Neural progenitor cell (in vitro differentiated cells): ENCODE results near the gene KLF2. TPM values are rescaled to one million over a fixed set of nuclear protein-coding genes. Genes with fewer than 3 reads are reported as not detected.

Experiments used
- DNase-seq: peaks from one replicate; pipeline ENCODE4 v3.0.0-alpha.2; 2016; ENCODE audit warnings: low spot score
- H2AFZ ChIP-seq: fragments of 200-600 bp; sonication (generic); replicated peaks from 2 replicates; pipeline ENCODE4 v1.6.1; 2016; ENCODE audit warnings: antibody characterized with exemption
- H3F3A ChIP-seq: fragments of 200-600 bp; sonication (generic); 2 replicates; pipeline ENCODE4 v1.6.1; 2016; ENCODE audit warnings: antibody characterized with exemption, low read depth
- H3K27ac ChIP-seq: fragments of 200-600 bp; sonication (generic); 2 replicates; pipeline ENCODE4 v1.5.1; 2016; ENCODE audit warnings: mild to moderate bottlenecking
- H3K27me3 ChIP-seq: fragments of 200-600 bp; sonication (generic); 2 replicates; pipeline ENCODE4 v1.6.1; 2016; ENCODE audit warnings: mild to moderate bottlenecking, moderate library complexity
- H3K36me3 ChIP-seq: fragments of 200-600 bp; sonication (generic); 2 replicates; pipeline ENCODE4 v1.5.1; 2016
- H3K4me1 ChIP-seq: fragments of 200-600 bp; sonication (generic); 2 replicates; pipeline ENCODE4 v1.6.1; 2016; ENCODE audit warnings: mixed run types
- H3K4me2 ChIP-seq: fragments of 200-600 bp; sonication (generic); 2 replicates; pipeline ENCODE4 v1.6.1; 2016
- H3K4me3 ChIP-seq: fragments of 200-600 bp; sonication (generic); 2 replicates; pipeline ENCODE4 v1.5.1; 2016
- H3K79me2 ChIP-seq: fragments of 200-600 bp; sonication (generic); 2 replicates; pipeline ENCODE4 v1.6.1; 2016; ENCODE audit warnings: low read depth
- H3K9ac ChIP-seq: fragments of 200-600 bp; sonication (generic); 2 replicates; pipeline ENCODE4 v1.6.1; 2016
- H3K9me3 ChIP-seq: fragments of 200-600 bp; sonication (generic); 2 replicates; pipeline ENCODE4 v1.5.1; 2016; ENCODE audit warnings: low read depth
- H4K20me1 ChIP-seq: fragments of 200-600 bp; sonication (generic); 2 replicates; pipeline ENCODE4 v1.6.1; 2016; ENCODE audit warnings: low read depth
- H3K27ac Mint-ChIP-seq: 3 replicates; pipeline ENCODE4 v1.8.0; 2021; ENCODE audit warnings: mixed read lengths
- H3K27me3 Mint-ChIP-seq: 2 replicates; pipeline ENCODE4 v1.8.0; 2022; ENCODE audit warnings: low read depth, mild to moderate bottlenecking, inconsistent platforms, moderate library complexity, mixed read lengths; ENCODE audit not compliant: insufficient read depth
- H3K36me3 Mint-ChIP-seq: 3 replicates; pipeline ENCODE4 v1.8.0; 2021; ENCODE audit warnings: mixed read lengths
- H3K4me1 Mint-ChIP-seq: 3 replicates; pipeline ENCODE4 v1.8.0; 2021; ENCODE audit warnings: mixed read lengths
- H3K4me3 Mint-ChIP-seq: 3 replicates; pipeline ENCODE4 v1.8.0; 2021; ENCODE audit warnings: mild to moderate bottlenecking, moderate library complexity, mixed read lengths
- H3K9me3 Mint-ChIP-seq: 3 replicates; pipeline ENCODE4 v1.8.0; 2020; ENCODE audit warnings: mixed read lengths
- EZH2 ChIP-seq: fragments of 200-600 bp; sonication (generic); IDR thresholded peaks from 2 replicates; pipeline ENCODE4 v1.6.1; 2017; ENCODE audit warnings: antibody characterized with exemption, mild to moderate bottlenecking, moderate library complexity
- EZH2phosphoT487 ChIP-seq: fragments of 200-600 bp; sonication (generic); IDR thresholded peaks from 2 replicates; pipeline ENCODE4 v1.6.1; 2017; ENCODE audit warnings: antibody characterized with exemption
- total RNA-seq: library from RNA; depleted of rRNA; stranded (reverse); fragments of >200 nt; gene quantifications from 2 replicates; pipeline ENCODE4 v1.2.3, GENCODE V29; 2015; ENCODE audit warnings: low replicate concordance
- TF ChIP-seq, protein P1 (sequence below): fragments of 200-600 bp; sonication (generic); IDR thresholded peaks from 2 replicates; pipeline ENCODE4 v1.5.1; 2017; ENCODE audit warnings: antibody characterized with exemption, mild to moderate bottlenecking

Gene KLF2
- total RNA-seq, 1 donor from 2014 or later = not detected

DNA sequence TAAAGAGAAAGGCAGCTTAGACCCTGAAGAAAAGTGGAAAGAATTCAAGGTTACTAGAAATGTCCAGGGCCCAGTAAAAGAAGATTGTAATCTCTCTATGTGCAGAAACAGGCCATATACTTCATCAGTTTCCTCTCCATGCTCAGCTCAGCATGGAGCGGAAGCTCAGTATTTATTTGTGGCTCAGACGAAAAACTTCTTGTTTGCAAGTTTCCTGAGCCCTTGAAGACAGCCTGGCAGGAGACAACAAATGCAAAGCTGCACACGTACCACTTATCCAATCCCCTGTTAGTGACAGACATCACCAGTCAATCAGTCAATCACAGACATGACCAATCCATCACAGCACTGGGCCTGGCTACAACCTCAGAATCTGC, 8.1 kb upstream of the KLF2 start:
- Histone ChIP-seq H3K27ac (no peak overlapping the region), H3K4me2 (no peak overlapping the region)
- no peak overlapping the region for H3K27ac Mint-ChIP-seq

DNA sequence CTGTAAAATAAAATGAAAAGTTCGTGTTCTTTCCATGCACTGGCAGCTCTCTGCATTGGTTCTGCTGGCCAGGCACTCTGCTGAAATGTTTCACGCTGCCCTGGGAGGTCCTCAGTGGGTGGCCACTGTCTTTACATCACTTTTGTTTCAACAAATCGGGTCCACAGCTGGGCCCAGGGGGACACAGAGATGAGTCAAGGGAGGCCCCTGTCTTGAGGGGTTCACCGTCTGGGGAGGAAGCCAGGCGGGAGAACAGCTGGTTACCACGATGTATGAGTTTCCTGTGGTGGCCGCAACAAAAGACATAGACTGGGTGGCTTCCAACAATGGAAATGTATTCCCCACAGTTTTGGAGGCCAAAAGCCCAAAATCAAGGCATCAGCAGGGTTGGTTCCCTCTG, 5.1 kb upstream of the KLF2 start:
- Mint-ChIP-seq H3K9me3 (no peaks in the 10 kb centered on the region), H3K4me1 (no peaks in the 10 kb centered on the region), H3K27me3 (peaks cover 22% of the 10 kb centered on the region), H3K36me3 (no peaks in the 10 kb centered on the region), H3K27ac (no peak overlapping the region), H3K4me3 (no peak overlapping the region)
- Histone ChIP-seq H3K27me3 (peaks cover 52% of the 10 kb centered on the region), H3K27ac (no peak overlapping the region), H3K4me1 (peaks cover 3% of the 10 kb centered on the region), H4K20me1 (peaks cover 6% of the 10 kb centered on the region), H3K79me2 (no peaks in the 10 kb centered on the region), H3K36me3 (no peaks in the 10 kb centered on the region), H3K4me2 (no peak overlapping the region), H3K9me3 (no peaks in the 10 kb centered on the region), H3F3A (peaks cover 5% of the 10 kb centered on the region), H3K9ac (no peak overlapping the region), H2AFZ (no peak overlapping the region), H3K4me3 (no peak overlapping the region)
- TF ChIP-seq EZH2 (no peak), EZH2phosphoT487 (no peak)
- TF ChIP-seq, protein P1, sequence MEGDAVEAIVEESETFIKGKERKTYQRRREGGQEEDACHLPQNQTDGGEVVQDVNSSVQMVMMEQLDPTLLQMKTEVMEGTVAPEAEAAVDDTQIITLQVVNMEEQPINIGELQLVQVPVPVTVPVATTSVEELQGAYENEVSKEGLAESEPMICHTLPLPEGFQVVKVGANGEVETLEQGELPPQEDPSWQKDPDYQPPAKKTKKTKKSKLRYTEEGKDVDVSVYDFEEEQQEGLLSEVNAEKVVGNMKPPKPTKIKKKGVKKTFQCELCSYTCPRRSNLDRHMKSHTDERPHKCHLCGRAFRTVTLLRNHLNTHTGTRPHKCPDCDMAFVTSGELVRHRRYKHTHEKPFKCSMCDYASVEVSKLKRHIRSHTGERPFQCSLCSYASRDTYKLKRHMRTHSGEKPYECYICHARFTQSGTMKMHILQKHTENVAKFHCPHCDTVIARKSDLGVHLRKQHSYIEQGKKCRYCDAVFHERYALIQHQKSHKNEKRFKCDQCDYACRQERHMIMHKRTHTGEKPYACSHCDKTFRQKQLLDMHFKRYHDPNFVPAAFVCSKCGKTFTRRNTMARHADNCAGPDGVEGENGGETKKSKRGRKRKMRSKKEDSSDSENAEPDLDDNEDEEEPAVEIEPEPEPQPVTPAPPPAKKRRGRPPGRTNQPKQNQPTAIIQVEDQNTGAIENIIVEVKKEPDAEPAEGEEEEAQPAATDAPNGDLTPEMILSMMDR = no peak
- no peak for DNase-seq

More for the DNA sequence above, 8.1 kb upstream of the KLF2 start:
- H3K27me3 Mint-ChIP-seq = peaks cover 7% of the 10 kb centered on the region
- H4K20me1 ChIP-seq = no peaks in the 10 kb centered on the region
- H3K36me3 ChIP-seq = no peaks in the 10 kb centered on the region
- no peaks in the 10 kb centered on the region for H3K79me2 ChIP-seq
- H3K9me3 Mint-ChIP-seq = no peaks in the 10 kb centered on the region
- no peaks in the 10 kb centered on the region for H3K36me3 Mint-ChIP-seq
- no peak overlapping the region for H2AFZ ChIP-seq
- no peak overlapping the region for H3K4me3 Mint-ChIP-seq
- H3K9me3 ChIP-seq = no peaks in the 10 kb centered on the region
- no peaks in the 10 kb centered on the region for H3F3A ChIP-seq
- H3K27me3 ChIP-seq = peaks cover 22% of the 10 kb centered on the region
- no peaks in the 10 kb centered on the region for H3K4me1 Mint-ChIP-seq
- H3K4me1 ChIP-seq = no peaks in the 10 kb centered on the region
- no peak for DNase-seq
- H3K9ac ChIP-seq = no peak overlapping the region
- no peak overlapping the region for H3K4me3 ChIP-seq
- TF ChIP-seq EZH2 (no peak), EZH2phosphoT487 (no peak)
- TF ChIP-seq, protein P1 = no peak

DNA sequence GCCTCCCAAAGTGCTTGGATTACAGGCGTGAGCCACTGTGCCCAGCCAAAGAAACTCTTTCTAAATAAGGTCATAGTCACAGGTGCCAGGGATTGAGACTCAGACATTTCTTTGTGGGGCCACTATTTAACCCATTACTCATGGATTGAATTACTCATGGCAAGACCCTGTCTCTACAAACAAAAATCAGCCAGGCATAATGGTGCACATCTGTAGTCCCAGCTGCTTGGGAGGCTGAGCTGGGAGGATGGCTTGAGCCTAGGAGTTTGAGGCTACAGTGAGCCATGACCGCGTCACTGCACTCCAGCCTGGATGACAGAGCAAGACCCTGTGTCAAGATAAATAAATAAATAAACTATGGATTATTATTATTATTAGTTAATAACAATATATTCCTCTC, 3.6 kb upstream of the KLF2 start:
- Mint-ChIP-seq H3K36me3 (no peaks in the 10 kb centered on the region), H3K27me3 (peaks cover 22% of the 10 kb centered on the region), H3K4me1 (no peaks in the 10 kb centered on the region), H3K27ac (no peak overlapping the region), H3K4me3 (no peak overlapping the region), H3K9me3 (no peaks in the 10 kb centered on the region)
- no peak overlapping the region for H3K4me2 ChIP-seq
- H3K9me3 ChIP-seq = no peaks in the 10 kb centered on the region
- no peak for DNase-seq
- peaks cover 11% of the 10 kb centered on the region for H4K20me1 ChIP-seq
- H3K36me3 ChIP-seq = no peaks in the 10 kb centered on the region
- TF ChIP-seq EZH2 (no peak), EZH2phosphoT487 (no peak)
- TF ChIP-seq, protein P1 = no peak
- H3F3A ChIP-seq = peaks cover 12% of the 10 kb centered on the region
- no peak overlapping the region for H2AFZ ChIP-seq
- no peak overlapping the region for H3K27ac ChIP-seq
- H3K4me1 ChIP-seq = peaks cover 3% of the 10 kb centered on the region
- no peaks in the 10 kb centered on the region for H3K79me2 ChIP-seq
- H3K27me3 ChIP-seq = peaks cover 67% of the 10 kb centered on the region
- H3K4me3 ChIP-seq = no peak overlapping the region
- H3K9ac ChIP-seq = no peak overlapping the region
